RWPE1 (cell line): Measurements from ENCODE around the gene TBC1D25.
"Not testable (repeated sequence)": the region's sequence is repeated elsewhere in the genome, so short reads cannot be mapped to it uniquely, and the experiment has no call there.

Experiments
- CTCF ChIA-PET: fragments of 350-600 bp; sonication (Branson Sonifier 250); formaldehyde crosslinking; extraction: SDS; loops from one replicate; lab custom pipeline; 2021; lab: Yijun Ruan, JAX
- POLR2A ChIA-PET: fragments of 400-600 bp; formaldehyde crosslinking; extraction: SDS; loops from one replicate; lab custom pipeline; 2020; ENCODE audit warnings: antibody characterized with exemption; ENCODE audit not compliant: low non-redundant PET; lab: Yijun Ruan, JAX
- DNase-seq: peaks from one replicate; pipeline ENCODE4 v3.0.0; 2012; ENCODE audit warnings: low spot score
- H3K27ac ChIP-seq: fragments of 450-650 bp; 2 replicates; pipeline ENCODE4 v1.5.1; 2017
- CTCF ChIP-seq: fragments of 450-650 bp; conservative IDR thresholded peaks from 2 replicates; pipeline ENCODE4 v1.5.1; 2017; ENCODE audit warnings: low read depth, mild to moderate bottlenecking

The TBC1D25 gene

GRCh38 chrX:48541140-48541814 is 1.8 kb downstream of the TBC1D25 start:
- ChIA-PET POLR2A (no interaction called here), CTCF (interaction anchor here (0.6 kb wide), 1 partner anchor 42 kb away, joined by 4 read pairs; no protein-coding TSS in a partner anchor)
- no peak for DNase-seq
- TF ChIP-seq CTCF = no peak
- peak overlapping the region; percentile 84; the same call in 1 of the 2 replicates for H3K27ac ChIP-seq

GRCh38 chrX:48548871-48549270 is 9.4 kb downstream of the TBC1D25 start:
- CTCF ChIA-PET = interaction anchor here (1.0 kb wide), 1 partner anchor 9 kb away, joined by 4 read pairs; the partner anchor contains the start of gene TBC1D25

GRCh38 chrX:48555731-48556325 is 16.3 kb downstream of the TBC1D25 start:
- POLR2A ChIA-PET, CTCF ChIA-PET, H3K27ac ChIP-seq, DNase-seq: not testable (repeated sequence)

More at GRCh38 chrX:48548871-48549270, 9.4 kb downstream of the TBC1D25 start:
- no peak for DNase-seq
- no peak overlapping the region for H3K27ac ChIP-seq
- TF ChIP-seq CTCF = no peak
- POLR2A ChIA-PET = no interaction called here

GRCh38 chrX:48558271-48558670 is 18.8 kb downstream of the TBC1D25 start:
- H3K27ac ChIP-seq = no peak overlapping the region; the same call in 1 of the 2 replicates
- DNase-seq = peak; percentile 81
- POLR2A ChIA-PET = no interaction called here
- TF ChIP-seq CTCF = no peak
- CTCF ChIA-PET = interaction anchor here (0.7 kb wide), 1 partner anchor 361 kb away, joined by 3 read pairs; no protein-coding TSS in a partner anchor

GRCh38 chrX:48559636-48560035 is 20.1 kb downstream of the TBC1D25 start:
- ChIA-PET CTCF (no interaction called here), POLR2A (no interaction called here)
- no peak for DNase-seq
- no peak for TF ChIP-seq CTCF
- no peak overlapping the region for H3K27ac ChIP-seq

- POLR2A ChIA-PET = no interaction called here
- DNase-seq = no peak
- CTCF ChIA-PET = no interaction called here
- H3K27ac ChIP-seq = peak overlapping the region; percentile 31; the same call in 1 of the 2 replicates
- TF ChIP-seq CTCF = no peak
Observed at GRCh38 chrX:48560056-48560455, 20.5 kb downstream of the TBC1D25 start.

GRCh38 chrX:48560681-48561080 is 21.2 kb downstream of the TBC1D25 start:
- ChIA-PET CTCF (no interaction called here), POLR2A (no interaction called here)
- DNase-seq = no peak
- H3K27ac ChIP-seq = peak overlapping the region; percentile 31
- no peak for TF ChIP-seq CTCF
